ENCODE data around the gene HSBP1L1. TPM values are rescaled to one million over a fixed set of nuclear protein-coding genes. Genes with fewer than 3 reads are reported as not detected.

Gene HSBP1L1
- total RNA-seq (2022; extraction: Qiagen RNA extraction; ENCODE audit: low read depth), result 11.9 to 14.9 TPM (median 12.9 TPM) in 5 replicates

DNA sequence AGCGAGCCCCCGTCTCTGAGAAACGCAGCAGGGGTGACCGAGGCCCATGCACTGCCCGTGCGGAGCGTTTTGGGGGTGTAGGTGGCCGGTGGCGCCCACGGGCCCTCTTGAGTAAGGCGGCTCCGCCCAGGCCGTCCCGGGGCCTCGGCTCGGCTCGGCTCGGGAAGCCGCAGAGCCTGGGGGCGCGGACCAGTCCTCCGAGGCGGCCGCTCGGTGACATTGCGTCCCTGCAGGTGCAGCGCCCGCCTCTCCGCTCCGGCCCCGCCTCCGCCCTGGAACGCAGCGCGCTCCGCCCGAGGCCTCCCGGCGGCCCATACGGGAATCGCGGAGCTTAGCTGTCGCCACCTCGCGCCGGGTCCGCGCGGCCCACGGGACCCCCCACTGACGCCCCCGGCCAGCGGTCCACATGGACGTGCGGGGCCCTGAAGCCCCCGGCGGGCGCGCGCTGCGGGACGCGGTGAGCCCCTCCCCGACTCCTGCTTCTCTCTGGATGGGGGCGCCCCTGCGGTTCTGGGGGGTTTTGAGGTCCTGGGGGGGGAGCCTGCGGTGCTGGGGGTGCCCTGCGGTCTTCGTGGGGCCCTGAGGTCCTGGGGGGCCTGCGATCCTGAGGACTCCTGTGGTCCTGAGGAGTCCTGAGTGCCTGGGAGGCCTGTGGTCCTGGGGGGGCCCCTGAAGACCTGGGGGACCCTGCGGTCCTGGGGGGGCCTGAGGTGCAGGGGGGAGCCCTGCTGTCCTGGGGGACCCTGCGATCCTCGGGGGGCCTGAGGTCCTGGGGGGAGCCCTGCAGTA lies at the start of gene HSBP1L1:
Gene HSBP1L1, plus strand, starts transcription at position 314 of the 789 bp plus-strand sequence. Its CDS starts 93 bp downstream, at position 407.

DNA sequence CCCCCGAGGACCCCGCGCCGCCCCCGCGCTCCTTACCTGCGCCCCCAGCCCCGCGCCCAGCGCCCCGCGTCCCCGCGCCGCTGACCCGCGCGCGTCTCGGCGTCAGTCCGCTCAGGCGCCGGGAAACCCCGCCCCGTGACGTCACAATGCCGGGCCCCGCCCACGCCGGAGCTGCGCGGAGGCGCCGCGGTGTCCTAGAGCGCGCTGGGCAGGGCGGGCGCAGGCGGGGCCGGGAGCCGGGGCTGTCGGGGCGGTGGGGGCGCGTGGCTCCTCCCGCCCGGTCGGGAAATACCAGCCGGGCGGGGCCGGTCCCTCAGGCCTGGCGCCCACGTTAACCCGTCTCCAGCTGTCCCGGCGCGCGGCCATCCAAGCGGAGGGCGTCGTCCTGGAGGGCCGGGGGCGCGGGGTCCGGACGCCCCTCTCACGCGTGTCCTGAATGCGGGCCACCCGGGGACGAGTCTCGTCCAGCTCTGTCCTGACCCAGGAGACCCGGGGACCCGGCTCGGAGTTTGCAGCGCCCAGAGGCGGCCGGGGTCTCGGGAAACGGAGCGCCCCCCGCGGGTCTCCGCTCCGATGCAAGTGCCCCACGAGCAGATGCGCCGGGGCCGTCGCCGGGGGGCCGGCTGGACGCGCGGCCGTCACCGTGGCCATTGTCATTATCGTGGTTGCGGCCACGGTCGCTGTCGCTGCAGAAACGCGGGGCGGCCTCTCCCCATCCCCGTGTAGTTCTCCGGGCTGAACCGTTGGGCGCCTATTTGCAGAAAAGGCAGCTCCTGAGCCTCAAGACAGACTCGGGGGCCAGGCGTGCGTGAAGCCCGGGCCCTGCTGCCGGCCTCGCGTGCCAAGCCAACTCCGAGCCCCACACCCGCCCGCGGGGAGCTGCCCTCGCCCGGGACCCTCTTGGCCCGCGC lies 12.6 kb upstream of the HSBP1L1 start, which contains the start of gene SLC66A2:
Gene SLC66A2, minus strand, starts transcription at position 109 of the 911 bp plus-strand sequence. CDS start 727 bp downstream, outside the sequence.

DNA sequence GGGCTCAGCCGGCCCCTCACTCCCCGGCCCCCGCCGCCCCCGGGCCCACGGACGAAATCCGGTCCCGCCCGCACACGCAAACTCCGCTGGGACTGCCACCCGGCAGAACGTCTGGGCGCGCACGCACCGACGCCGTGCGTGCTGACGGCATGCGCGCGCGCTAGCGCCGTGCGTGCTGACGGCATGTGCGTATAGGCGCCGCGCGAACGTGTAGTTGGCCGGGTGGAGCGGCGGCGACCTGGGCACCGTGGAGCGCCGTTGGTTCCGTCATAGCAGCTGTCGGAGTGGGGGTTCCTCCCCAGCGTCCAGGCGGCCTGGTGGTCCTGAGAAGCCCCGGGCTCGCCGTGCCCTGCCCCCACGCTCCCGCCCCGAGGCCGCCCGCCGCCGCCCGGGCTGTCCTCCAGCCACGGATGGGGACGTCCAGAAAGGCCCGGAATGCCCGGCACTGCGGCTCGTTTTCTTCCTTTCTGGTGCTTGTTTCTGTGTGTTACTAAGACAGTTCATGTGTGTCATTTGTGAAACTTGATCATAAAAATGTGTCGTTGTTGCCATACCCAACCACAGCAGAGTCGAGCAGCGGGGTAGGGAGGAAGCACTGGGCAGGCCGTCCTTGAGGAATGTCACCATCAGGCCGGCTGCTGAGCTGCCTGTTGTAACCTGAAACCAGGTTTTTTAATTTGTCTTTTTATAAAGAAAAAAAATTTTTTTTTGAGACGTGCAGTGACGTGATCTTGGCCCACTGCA lies 24.2 kb downstream of the HSBP1L1 start, which contains the start of gene TXNL4A:
Gene TXNL4A, minus strand, starts transcription at position 113 of the 744 bp plus-strand sequence. CDS start 171 bp downstream, outside the sequence.

Other genes starting within 250 kb of the HSBP1L1 start
- gene KCNG2, start 166.7 kb upstream of the HSBP1L1 start, total RNA-seq (2022; extraction: Qiagen RNA extraction; ENCODE audit: low read depth), result not detected in 5 replicates
- 12.9 to 19.7 TPM (median 18.0 TPM) in 5 replicates for gene SLC66A2, start 13.0 kb upstream of the HSBP1L1 start, total RNA-seq (2022; extraction: Qiagen RNA extraction; ENCODE audit: low read depth)
- gene TXNL4A, start 23.9 kb downstream of the HSBP1L1 start, total RNA-seq (2022; extraction: Qiagen RNA extraction; ENCODE audit: low read depth), result 95.9 to 174 TPM (median 146 TPM) in 5 replicates
- 28.5 to 31.0 TPM (median 29.7 TPM) in 5 replicates for gene RBFA, start 69.8 kb downstream of the HSBP1L1 start, total RNA-seq (2022; extraction: Qiagen RNA extraction; ENCODE audit: low read depth)
- gene ADNP2, start 144.6 kb downstream of the HSBP1L1 start, total RNA-seq (2022; extraction: Qiagen RNA extraction; ENCODE audit: low read depth), result 9.8 to 12.1 TPM (median 11.0 TPM) in 5 replicates